HCT116 (cell line): Measurements from ENCODE around the gene PPIF. TPM values are rescaled to one million over a fixed set of nuclear protein-coding genes. Genes with fewer than 3 reads are reported as not detected.

Source experiments
- ATAC-seq: fragments of 200-7000 bp; cut with Tn5 transposase; 2 replicates; pipeline ENCODE4 v1.9.1; 2020; ENCODE audit warnings: mild to moderate bottlenecking, moderate library complexity
- BruUV-seq: library from RNA; stranded (reverse); fragments of 400-500 nt; replicated peaks from 2 replicates; lab custom pipeline; 2021; lab: Mats Ljungman, UMichigan
- CTCF ChIA-PET: fragments of 300-600 bp; sonication (Branson Sonifier 250); formaldehyde crosslinking; loops from one replicate; lab custom pipeline; 2021; ENCODE audit warnings: antibody characterized with exemption; lab: Charles Lee
- POLR2A ChIA-PET: fragments of 300-600, 350-600 bp; sonication (Branson Sonifier 250); formaldehyde crosslinking; loops from one replicate; lab custom pipeline; 2021; ENCODE audit warnings: antibody characterized with exemption; lab: Charles Lee
- RAD21 ChIA-PET, 2 experiments: fragments of 300-600 bp; sonication (Branson Sonifier 250); formaldehyde crosslinking; loops; one replicate each; lab custom pipeline; 2023; ENCODE audit warnings: low total read pairs in 2 of 2; ENCODE audit not compliant: uncharacterized antibody in 2 of 2, unreplicated experiment in 2 of 2, low non-redundant PET in 1 of 2; lab: Charles Lee
- DNase-seq: peaks from one replicate; pipeline ENCODE4 v3.0.0-alpha.2; 2010; ENCODE audit warnings: low read depth, low spot score
- H2AFZ ChIP-seq: fragments of 200-600 bp; shearing (Covaris generic), sonication (generic); 2 replicates; pipeline ENCODE4 v1.6.1; 2017; ENCODE audit warnings: low read depth, mixed run types, mixed read lengths, antibody characterized with exemption, low read length; ENCODE audit not compliant: poor library complexity, severe bottlenecking
- H3K27ac ChIP-seq: 2 replicates; pipeline ENCODE4 v1.5.1; 2012; ENCODE audit warnings: low read depth, low read length
- H3K27me3 ChIP-seq: fragments of 200-600 bp; sonication (generic); 2 replicates; pipeline ENCODE4 v1.6.1; 2016; ENCODE audit warnings: mixed run types, low read length, mixed read lengths; ENCODE audit not compliant: insufficient read depth
- H3K36me3 ChIP-seq, 2 experiments: fragments of 200-500 bp in 1 of 2; fragments of 200-600 bp in 1 of 2; sonication (Bioruptor generic) in 1 of 2; sonication (generic) in 1 of 2; 2 replicates each; pipeline versions ENCODE4 v1.5.1 to v1.6.1; 2014 to 2016; ENCODE audit warnings: low read length in 2 of 2, inconsistent platforms in 1 of 2, mixed read lengths in 1 of 2, mixed run types in 1 of 2; ENCODE audit not compliant: insufficient read depth in 2 of 2, control insufficient read depth in 1 of 2
- H3K4me1 ChIP-seq, 2 experiments: fragments of 200-600 bp in 1 of 2; sonication (generic) in 1 of 2; 2 replicates each; pipeline versions ENCODE4 v1.5.1 to v1.6.1; 2012 to 2017; ENCODE audit warnings: low read length in 2 of 2, inconsistent platforms in 1 of 2, mild to moderate bottlenecking in 1 of 2, mixed read lengths in 1 of 2, mixed run types in 1 of 2, moderate library complexity in 1 of 2; ENCODE audit not compliant: insufficient read depth in 2 of 2, control insufficient read depth in 1 of 2
- H3K4me2 ChIP-seq: fragments of 200-600 bp; sonication (generic); 2 replicates; pipeline ENCODE4 v1.6.1; 2017; ENCODE audit warnings: mixed run types, low read length, mixed read lengths
- H3K4me3 ChIP-seq, 2 experiments: fragments of 200-600 bp in 1 of 2; sonication (generic) in 1 of 2; replicated peaks in 1 of 2; 2 replicates each; pipeline ENCODE4 v1.5.1; 2011 to 2016; ENCODE audit warnings: low read length in 2 of 2, control low read depth in 1 of 2, low read depth in 1 of 2, mild to moderate bottlenecking in 1 of 2, mixed read lengths in 1 of 2, mixed run types in 1 of 2
- H3K79me2 ChIP-seq: fragments of 200-600 bp; sonication (generic); 2 replicates; pipeline ENCODE4 v1.6.1; 2017; ENCODE audit warnings: mild to moderate bottlenecking, mixed run types, low read length, moderate library complexity, mixed read lengths; ENCODE audit not compliant: insufficient read depth
- H3K9ac ChIP-seq: fragments of 200-600 bp; sonication (generic); 2 replicates; pipeline ENCODE4 v1.6.1; 2016; ENCODE audit warnings: low read length, mixed read lengths
- H3K9me2 ChIP-seq: fragments of 200-600 bp; sonication (generic), shearing (Covaris generic); 2 replicates; pipeline ENCODE4 v1.6.1; 2017; ENCODE audit warnings: mixed run types, mild to moderate bottlenecking, moderate library complexity; ENCODE audit not compliant: insufficient read depth
- H3K9me3 ChIP-seq, 2 experiments: fragments of 200-500 bp in 1 of 2; fragments of 200-600 bp in 1 of 2; sonication (Bioruptor generic) in 1 of 2; sonication (generic) in 1 of 2; 2 replicates each; pipeline ENCODE4 v1.6.1; 2014 to 2017; ENCODE audit warnings: low read length in 2 of 2, mixed read lengths in 2 of 2, inconsistent platforms in 1 of 2, low read depth in 1 of 2, mild to moderate bottlenecking in 1 of 2, mixed run types in 1 of 2, moderate library complexity in 1 of 2; ENCODE audit not compliant: control insufficient read depth in 1 of 2, insufficient read depth in 1 of 2
- H4K20me1 ChIP-seq: fragments of 200-600 bp; sonication (generic), shearing (Covaris generic); 2 replicates; pipeline ENCODE4 v1.6.1; 2017; ENCODE audit warnings: mixed run types, mild to moderate bottlenecking, moderate library complexity; ENCODE audit not compliant: insufficient read depth
- ATF3 ChIP-seq: IDR thresholded peaks from 2 replicates; pipeline ENCODE4 v1.6.1; 2012
- CBX3 ChIP-seq: IDR thresholded peaks from 2 replicates; pipeline ENCODE4 v1.6.1; 2012; ENCODE audit warnings: low read depth
- CTCF ChIP-seq, 3 experiments: fragments of 200-600 bp in 1 of 3; sonication (generic) in 1 of 3; IDR thresholded peaks in 2 of 3; conservative IDR thresholded peaks in 1 of 3; 2 replicates each; pipeline ENCODE4 v1.5.1; 2012 to 2017; ENCODE audit warnings: low read depth in 2 of 3, low read length in 2 of 3, antibody characterized with exemption in 1 of 3, borderline replicate concordance in 1 of 3, control low read depth in 1 of 3, mild to moderate bottlenecking in 1 of 3, mixed read lengths in 1 of 3, mixed run types in 1 of 3, moderate library complexity in 1 of 3; ENCODE audit not compliant: insufficient read depth in 1 of 3
- EGR1 ChIP-seq: IDR thresholded peaks from 2 replicates; pipeline ENCODE4 v1.6.1; 2012; ENCODE audit warnings: low read depth
- ELF1 ChIP-seq: IDR thresholded peaks from 2 replicates; pipeline ENCODE4 v1.6.1; 2012; ENCODE audit warnings: low read depth, borderline replicate concordance
- EZH2 ChIP-seq: fragments of 200-600 bp; sonication (generic); IDR thresholded peaks from 2 replicates; pipeline ENCODE4 v1.6.1; 2017; ENCODE audit warnings: antibody characterized with exemption, mixed run types
- JUND ChIP-seq: IDR thresholded peaks from 2 replicates; pipeline ENCODE4 v1.6.1; 2012
- MAX ChIP-seq: IDR thresholded peaks from 2 replicates; pipeline ENCODE4 v1.6.1; 2012
- POLR2A ChIP-seq: IDR thresholded peaks from 2 replicates; pipeline ENCODE4 v1.7.0; 2011; ENCODE audit warnings: borderline replicate concordance; ENCODE audit not compliant: insufficient read depth, insufficient read length; ENCODE audit errors: extremely low read depth
- POLR2AphosphoS5 ChIP-seq: IDR thresholded peaks from 2 replicates; pipeline ENCODE4 v1.6.1; 2011; ENCODE audit warnings: mild to moderate bottlenecking, low read depth, low read length, moderate library complexity
- RAD21 ChIP-seq: IDR thresholded peaks from 2 replicates; pipeline ENCODE4 v1.6.1; 2012; ENCODE audit warnings: low read depth, mild to moderate bottlenecking
- SIN3A ChIP-seq: IDR thresholded peaks from 2 replicates; pipeline ENCODE4 v1.6.1; 2012; ENCODE audit warnings: low read depth
- SP1 ChIP-seq: IDR thresholded peaks from 2 replicates; pipeline ENCODE4 v1.6.1; 2012; ENCODE audit warnings: low read depth
- SRF ChIP-seq: IDR thresholded peaks from 2 replicates; pipeline ENCODE4 v1.6.1; 2012; ENCODE audit warnings: low read depth
- TCF7L2 ChIP-seq: IDR thresholded peaks from 2 replicates; pipeline ENCODE4 v1.7.0; 2011; ENCODE audit warnings: borderline replicate concordance, inconsistent platforms; ENCODE audit not compliant: insufficient read depth, insufficient read length; ENCODE audit errors: extremely low read depth
- YY1 ChIP-seq: IDR thresholded peaks from 2 replicates; pipeline ENCODE4 v1.6.1; 2011; ENCODE audit warnings: low read length, low read depth, moderate library complexity, mild to moderate bottlenecking; ENCODE audit not compliant: insufficient replicate concordance; ENCODE audit errors: extremely low read depth
- ZFX ChIP-seq: fragments of 450-650 bp; IDR thresholded peaks from 2 replicates; pipeline ENCODE4 v1.6.1; 2017
- ZNF274 ChIP-seq: fragments of 200-500 bp; sonication (Bioruptor generic); IDR thresholded peaks from 2 replicates; pipeline ENCODE4 v1.6.1; 2014; ENCODE audit warnings: mild to moderate bottlenecking, low read depth, low read length, inconsistent platforms
- intact Hi-C: fragments of 100-400 bp; cut with micrococcal nuclease; formaldehyde crosslinking; loops from 2 replicates; pipeline ENCODE4 v1.10.0; 2022
- total RNA-seq: library from RNA; stranded (reverse); gene quantifications from one replicate; pipeline ENCODE4 v1.2.1, GENCODE V29; 2021; ENCODE audit not compliant: unreplicated experiment
- TF ChIP-seq, protein P1 (sequence below): IDR thresholded peaks from 2 replicates; pipeline ENCODE4 v1.6.1; 2011; ENCODE audit warnings: mild to moderate bottlenecking, low read length, moderate library complexity; ENCODE audit not compliant: insufficient replicate concordance; ENCODE audit errors: extremely low read depth

The PPIF gene
- total RNA-seq, 1 experiment from 2014 or later = 85.0 TPM

GRCh38 chr10:79331226-79331625 lies 16.0 kb upstream of the PPIF start:
- CTCF ChIA-PET = no interaction called here
- POLR2A ChIA-PET = no interaction called here
- Histone ChIP-seq H3K4me3 (no peak overlapping the region), H3K9ac (no peak overlapping the region), H3K27ac (no peak overlapping the region), H3K4me1 (peaks cover 0 to 40% of the 10 kb centered on the region in 2 experiments; a peak in 2 of 4 replicates), H4K20me1 (no peaks in the 10 kb centered on the region), H3K27me3 (no peaks in the 10 kb centered on the region), H3K9me2 (no peaks in the 10 kb centered on the region), H2AFZ (no peak overlapping the region), H3K4me2 (no peak overlapping the region), H3K36me3 (no peaks in the 10 kb centered on the region), H3K79me2 (no peaks in the 10 kb centered on the region), H3K9me3 (no peaks in the 10 kb centered on the region)
- intact Hi-C loops = no loop called here
- peak; percentile 32 for ATAC-seq
- RAD21 ChIA-PET = no interaction called here
- TF ChIP-seq CTCF (IDR thresholded peaks at IDR 0.05 in 2 of 3, conservative IDR thresholded peaks at IDR 0.05 in 1 of 3; ENCODE audit: borderline replicate concordance in 1 of 3, insufficient read depth in 1 of 3, low read depth in 2 of 3, low read length in 2 of 3) = no peak
- TF ChIP-seq ATF3 = no peak
- no peak for TF ChIP-seq POLR2A
- no peak for TF ChIP-seq SP1
- TF ChIP-seq SIN3A = no peak
- TF ChIP-seq SRF = no peak
- BruUV-seq = no TSS peak
- no peak for DNase-seq

DNA sequence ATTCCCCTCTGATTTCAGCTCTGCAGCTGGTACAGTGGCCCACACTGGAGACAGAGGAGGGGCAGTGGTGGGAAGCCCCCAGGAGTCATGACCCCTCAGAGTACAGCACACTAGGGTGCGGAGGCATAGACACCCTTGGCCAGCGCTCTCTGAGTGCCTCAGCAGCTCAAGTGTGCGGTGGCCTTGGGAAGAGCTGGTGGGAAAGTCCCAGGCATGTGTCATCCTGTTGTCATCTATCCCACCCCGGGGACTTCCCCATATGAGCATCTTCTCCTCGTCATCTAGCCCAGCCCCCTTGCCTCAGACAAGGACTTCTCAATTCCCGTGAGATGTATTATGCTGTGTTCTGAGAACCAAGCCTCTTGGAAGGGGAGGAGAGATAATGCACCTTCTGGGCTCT lies 15.6 kb upstream of the PPIF start:
- CTCF ChIA-PET = no interaction called here
- H3K27ac ChIP-seq = no peak overlapping the region

More for the DNA sequence above, 15.6 kb upstream of the PPIF start:
- DNase-seq (no peak), ATAC-seq (no peak)
- no peak overlapping the region for H3K4me2 ChIP-seq
- H2AFZ ChIP-seq = no peak overlapping the region
- intact Hi-C loops = no loop called here
- no peaks in the 10 kb centered on the region for H3K27me3 ChIP-seq
- H3K9me2 ChIP-seq = no peaks in the 10 kb centered on the region
- POLR2A ChIA-PET = no interaction called here
- RAD21 ChIA-PET = no interaction called here
- no peaks in the 10 kb centered on the region for H4K20me1 ChIP-seq
- H3K9me3 ChIP-seq = no peaks in the 10 kb centered on the region
- BruUV-seq = no TSS peak
- no peak overlapping the region for H3K9ac ChIP-seq
- no peaks in the 10 kb centered on the region for H3K79me2 ChIP-seq
- peaks cover 0 to 40% of the 10 kb centered on the region in 2 experiments; a peak in 2 of 4 replicates for H3K4me1 ChIP-seq
- H3K36me3 ChIP-seq = no peaks in the 10 kb centered on the region
- H3K4me3 ChIP-seq = no peak overlapping the region
- TF ChIP-seq EGR1 (no peak), JUND (no peak), TCF7L2 (no peak), RAD21 (no peak), EZH2 (no peak), ELF1 (no peak), POLR2AphosphoS5 (no peak), CBX3 (no peak), YY1 (no peak), MAX (no peak), ZFX (no peak), ZNF274 (no peak), SIN3A (no peak)
- TF ChIP-seq, protein P1, sequence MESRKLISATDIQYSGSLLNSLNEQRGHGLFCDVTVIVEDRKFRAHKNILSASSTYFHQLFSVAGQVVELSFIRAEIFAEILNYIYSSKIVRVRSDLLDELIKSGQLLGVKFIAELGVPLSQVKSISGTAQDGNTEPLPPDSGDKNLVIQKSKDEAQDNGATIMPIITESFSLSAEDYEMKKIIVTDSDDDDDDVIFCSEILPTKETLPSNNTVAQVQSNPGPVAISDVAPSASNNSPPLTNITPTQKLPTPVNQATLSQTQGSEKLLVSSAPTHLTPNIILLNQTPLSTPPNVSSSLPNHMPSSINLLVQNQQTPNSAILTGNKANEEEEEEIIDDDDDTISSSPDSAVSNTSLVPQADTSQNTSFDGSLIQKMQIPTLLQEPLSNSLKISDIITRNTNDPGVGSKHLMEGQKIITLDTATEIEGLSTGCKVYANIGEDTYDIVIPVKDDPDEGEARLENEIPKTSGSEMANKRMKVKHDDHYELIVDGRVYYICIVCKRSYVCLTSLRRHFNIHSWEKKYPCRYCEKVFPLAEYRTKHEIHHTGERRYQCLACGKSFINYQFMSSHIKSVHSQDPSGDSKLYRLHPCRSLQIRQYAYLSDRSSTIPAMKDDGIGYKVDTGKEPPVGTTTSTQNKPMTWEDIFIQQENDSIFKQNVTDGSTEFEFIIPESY = no peak
